A673 (cell line): Measurements from ENCODE around the gene ITIH1.

ENCODE experiments used
- EZH2 ChIP-seq: fragments of 200-600 bp; sonication (generic); IDR thresholded peaks from 2 replicates; pipeline ENCODE4 v1.6.1; 2017; ENCODE audit warnings: borderline replicate concordance, low read depth, mild to moderate bottlenecking, mixed read lengths, antibody characterized with exemption, low read length; ENCODE audit not compliant: poor library complexity, severe bottlenecking
- TF ChIP-seq, protein P1 (sequence below): fragments of 300-800, 200-600 bp; sonication (generic); conservative IDR thresholded peaks from 2 replicates; pipeline ENCODE4 v1.5.1; 2017; ENCODE audit warnings: low read depth, mild to moderate bottlenecking, antibody characterized with exemption, low read length, moderate library complexity, mixed read lengths

DNA sequence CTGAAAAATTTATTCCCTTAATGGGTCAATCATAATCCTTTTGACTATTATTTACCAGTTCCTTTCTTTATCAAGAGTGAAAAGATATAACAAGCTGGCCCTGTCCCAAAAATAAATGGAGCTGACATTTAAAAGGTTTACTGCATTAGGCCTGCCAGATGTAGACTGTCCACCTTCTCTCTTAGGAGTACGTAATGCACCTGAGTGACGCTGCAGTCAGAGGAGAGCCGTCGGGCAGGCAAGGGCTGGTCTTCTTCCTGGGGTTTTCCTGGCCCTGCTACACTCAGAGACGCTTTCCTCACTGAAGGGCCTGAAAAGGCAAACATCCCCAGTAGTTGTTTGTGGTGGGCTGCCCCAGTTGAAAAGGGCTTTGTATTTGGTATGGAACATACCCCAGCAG, 34.2 kb upstream of the ITIH1 start:
- TF ChIP-seq, protein P1, sequence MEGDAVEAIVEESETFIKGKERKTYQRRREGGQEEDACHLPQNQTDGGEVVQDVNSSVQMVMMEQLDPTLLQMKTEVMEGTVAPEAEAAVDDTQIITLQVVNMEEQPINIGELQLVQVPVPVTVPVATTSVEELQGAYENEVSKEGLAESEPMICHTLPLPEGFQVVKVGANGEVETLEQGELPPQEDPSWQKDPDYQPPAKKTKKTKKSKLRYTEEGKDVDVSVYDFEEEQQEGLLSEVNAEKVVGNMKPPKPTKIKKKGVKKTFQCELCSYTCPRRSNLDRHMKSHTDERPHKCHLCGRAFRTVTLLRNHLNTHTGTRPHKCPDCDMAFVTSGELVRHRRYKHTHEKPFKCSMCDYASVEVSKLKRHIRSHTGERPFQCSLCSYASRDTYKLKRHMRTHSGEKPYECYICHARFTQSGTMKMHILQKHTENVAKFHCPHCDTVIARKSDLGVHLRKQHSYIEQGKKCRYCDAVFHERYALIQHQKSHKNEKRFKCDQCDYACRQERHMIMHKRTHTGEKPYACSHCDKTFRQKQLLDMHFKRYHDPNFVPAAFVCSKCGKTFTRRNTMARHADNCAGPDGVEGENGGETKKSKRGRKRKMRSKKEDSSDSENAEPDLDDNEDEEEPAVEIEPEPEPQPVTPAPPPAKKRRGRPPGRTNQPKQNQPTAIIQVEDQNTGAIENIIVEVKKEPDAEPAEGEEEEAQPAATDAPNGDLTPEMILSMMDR, result no peak
- TF ChIP-seq EZH2, result no peak
